ENCODE measurements around the gene BRS3. TPM values are rescaled to one million over a fixed set of nuclear protein-coding genes. Genes with fewer than 3 reads are reported as not detected.

Gene BRS3
- total and polyA plus RNA-seq, 9 of the 15 experiments (the other 6 are each of a cell fraction or from before 2014, with no cell fraction given), result not detected

DNA sequence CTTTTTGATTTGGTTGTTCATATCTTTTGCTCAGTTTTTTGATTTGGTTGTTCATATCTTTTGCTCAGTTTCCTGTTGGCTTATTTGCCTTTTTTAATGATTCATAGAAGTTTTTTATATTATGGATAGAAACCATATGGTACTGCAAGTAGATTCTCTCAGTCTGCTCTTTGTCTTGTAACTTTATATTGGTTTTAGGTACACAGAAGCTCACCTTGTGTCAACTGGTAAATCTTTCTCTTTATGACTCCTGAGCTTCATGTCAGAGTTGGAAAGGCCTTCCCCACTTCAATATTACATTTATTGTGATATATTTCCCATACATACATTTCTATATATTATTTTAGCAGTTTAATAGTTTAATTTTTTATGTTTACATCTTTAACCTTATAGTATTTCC is 36.0 kb downstream of the BRS3 start:
- no TSS peak for BruUV-seq (replicated peaks)
- Histone ChIP-seq H3K4me3 (no peak overlapping the region), H3K4me2 (ENCODE audit: insufficient read depth, low read length) (no peak overlapping the region), H3K27me3 (ENCODE audit: control insufficient read depth in 2 of 2, insufficient read depth in 2 of 2, low read length in 2 of 2) (peaks cover 0 to 4% of the 10 kb centered on the region in 2 experiments; a peak in 4 of 5 replicates), H3K9me3 (replicated peaks; ENCODE audit: control insufficient read depth, insufficient read depth, low read depth, low read length) (no peaks in the 10 kb centered on the region), H3K36me3 (ENCODE audit: control insufficient read depth, insufficient read depth, low read length) (no peaks in the 10 kb centered on the region), H3K27ac (ENCODE audit: extremely low read depth, low read depth, low read length) (no peak overlapping the region), H3K79me2 (ENCODE audit: control insufficient read depth, insufficient read depth, low read length) (no peaks in the 10 kb centered on the region), H4K20me1 (replicated peaks; ENCODE audit: control insufficient read depth, insufficient read depth, low read length) (no peaks in the 10 kb centered on the region), H3K4me1 (replicated peaks in 1 of 2; ENCODE audit: control insufficient read depth in 2 of 2, insufficient read depth in 2 of 2, low read length in 2 of 2) (peaks cover 0 to 2% of the 10 kb centered on the region in 2 experiments; a peak in 1 of 5 replicates), H3K9ac (ENCODE audit: insufficient read depth in 1 of 2, low read depth in 2 of 2, low read length in 2 of 2) (no peak overlapping the region), H2AFZ (ENCODE audit: low read depth, low read length) (no peak overlapping the region), H3K9me1 (ENCODE audit: control insufficient read depth, insufficient read depth, low read length) (no peaks in the 10 kb centered on the region)
- no peak for DNase-seq (ENCODE audit: extremely low read depth in 1 of 4, low spot score in 3 of 4)
- ChIA-PET CTCF (ENCODE audit: low intra/inter-chr PET ratio) (no interaction called here), POLR2A (no interaction called here)
- TF ChIP-seq ZKSCAN1 (IDR thresholded peaks at IDR 0.05; ENCODE audit: low read depth, low read length), result no peak
- TF ChIP-seq, protein P1, sequence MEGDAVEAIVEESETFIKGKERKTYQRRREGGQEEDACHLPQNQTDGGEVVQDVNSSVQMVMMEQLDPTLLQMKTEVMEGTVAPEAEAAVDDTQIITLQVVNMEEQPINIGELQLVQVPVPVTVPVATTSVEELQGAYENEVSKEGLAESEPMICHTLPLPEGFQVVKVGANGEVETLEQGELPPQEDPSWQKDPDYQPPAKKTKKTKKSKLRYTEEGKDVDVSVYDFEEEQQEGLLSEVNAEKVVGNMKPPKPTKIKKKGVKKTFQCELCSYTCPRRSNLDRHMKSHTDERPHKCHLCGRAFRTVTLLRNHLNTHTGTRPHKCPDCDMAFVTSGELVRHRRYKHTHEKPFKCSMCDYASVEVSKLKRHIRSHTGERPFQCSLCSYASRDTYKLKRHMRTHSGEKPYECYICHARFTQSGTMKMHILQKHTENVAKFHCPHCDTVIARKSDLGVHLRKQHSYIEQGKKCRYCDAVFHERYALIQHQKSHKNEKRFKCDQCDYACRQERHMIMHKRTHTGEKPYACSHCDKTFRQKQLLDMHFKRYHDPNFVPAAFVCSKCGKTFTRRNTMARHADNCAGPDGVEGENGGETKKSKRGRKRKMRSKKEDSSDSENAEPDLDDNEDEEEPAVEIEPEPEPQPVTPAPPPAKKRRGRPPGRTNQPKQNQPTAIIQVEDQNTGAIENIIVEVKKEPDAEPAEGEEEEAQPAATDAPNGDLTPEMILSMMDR (IDR thresholded peaks at IDR 0.05 in 2 of 3, conservative IDR thresholded peaks at IDR 0.05 in 1 of 3; ENCODE audit: insufficient read depth in 2 of 3, low read depth in 1 of 3, low read length in 3 of 3), result no peak
- no peak for TF ChIP-seq JUND (IDR thresholded peaks at IDR 0.05; ENCODE audit: borderline replicate concordance, low read depth, low read length)
- TF ChIP-seq JUND (tag; IDR thresholded peaks at IDR 0.05; ENCODE audit: borderline replicate concordance, low read depth, low read length), result no peak
- TF ChIP-seq, protein P2, sequence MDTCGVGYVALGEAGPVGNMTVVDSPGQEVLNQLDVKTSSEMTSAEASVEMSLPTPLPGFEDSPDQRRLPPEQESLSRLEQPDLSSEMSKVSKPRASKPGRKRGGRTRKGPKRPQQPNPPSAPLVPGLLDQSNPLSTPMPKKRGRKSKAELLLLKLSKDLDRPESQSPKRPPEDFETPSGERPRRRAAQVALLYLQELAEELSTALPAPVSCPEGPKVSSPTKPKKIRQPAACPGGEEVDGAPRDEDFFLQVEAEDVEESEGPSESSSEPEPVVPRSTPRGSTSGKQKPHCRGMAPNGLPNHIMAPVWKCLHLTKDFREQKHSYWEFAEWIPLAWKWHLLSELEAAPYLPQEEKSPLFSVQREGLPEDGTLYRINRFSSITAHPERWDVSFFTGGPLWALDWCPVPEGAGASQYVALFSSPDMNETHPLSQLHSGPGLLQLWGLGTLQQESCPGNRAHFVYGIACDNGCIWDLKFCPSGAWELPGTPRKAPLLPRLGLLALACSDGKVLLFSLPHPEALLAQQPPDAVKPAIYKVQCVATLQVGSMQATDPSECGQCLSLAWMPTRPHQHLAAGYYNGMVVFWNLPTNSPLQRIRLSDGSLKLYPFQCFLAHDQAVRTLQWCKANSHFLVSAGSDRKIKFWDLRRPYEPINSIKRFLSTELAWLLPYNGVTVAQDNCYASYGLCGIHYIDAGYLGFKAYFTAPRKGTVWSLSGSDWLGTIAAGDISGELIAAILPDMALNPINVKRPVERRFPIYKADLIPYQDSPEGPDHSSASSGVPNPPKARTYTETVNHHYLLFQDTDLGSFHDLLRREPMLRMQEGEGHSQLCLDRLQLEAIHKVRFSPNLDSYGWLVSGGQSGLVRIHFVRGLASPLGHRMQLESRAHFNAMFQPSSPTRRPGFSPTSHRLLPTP (IDR thresholded peaks at IDR 0.05; ENCODE audit: borderline replicate concordance, extremely low read depth, insufficient read length), result no peak
- no peak for TF ChIP-seq MCM5 (IDR thresholded peaks at IDR 0.05; ENCODE audit: low read depth)
- TF ChIP-seq KHSRP (IDR thresholded peaks at IDR 0.05), result no peak
- TF ChIP-seq NR4A1 (CRISPR knock-in tag; IDR thresholded peaks at IDR 0.05), result no peak
- TF ChIP-seq NR4A1 (tag; IDR thresholded peaks at IDR 0.05), result no peak
- in situ Hi-C loops (cut with MboI), result no loop called here
- FAIRE-seq, result no peak
- ATAC-seq, result no peak
- intact Hi-C loops (cut with micrococcal nuclease), result no loop called here
